D721Med (cell line): ENCODE results near the gene SHISA4.

ENCODE experiments used
- DNase-seq: peaks from one replicate; pipeline ENCODE4 v3.0.0; 2011; ENCODE audit warnings: low spot score; ENCODE audit not compliant: insufficient read length
- FAIRE-seq: peaks from 2 replicates; lab custom pipeline; 2011; peaks lifted over from hg19 to GRCh38; lab: Jason Lieb, UNC
- TF ChIP-seq, protein P1 (sequence below): IDR thresholded peaks from 2 replicates; pipeline ENCODE4 v1.5.1; 2012; ENCODE audit warnings: mild to moderate bottlenecking, control low read depth; ENCODE audit not compliant: insufficient read depth; ENCODE audit errors: missing control alignments

The SHISA4 gene

GRCh38 chr1:201905234-201905890 is 16.7 kb downstream of the SHISA4 start:
- no peak for FAIRE-seq
- DNase-seq: no peak
- TF ChIP-seq, protein P1, sequence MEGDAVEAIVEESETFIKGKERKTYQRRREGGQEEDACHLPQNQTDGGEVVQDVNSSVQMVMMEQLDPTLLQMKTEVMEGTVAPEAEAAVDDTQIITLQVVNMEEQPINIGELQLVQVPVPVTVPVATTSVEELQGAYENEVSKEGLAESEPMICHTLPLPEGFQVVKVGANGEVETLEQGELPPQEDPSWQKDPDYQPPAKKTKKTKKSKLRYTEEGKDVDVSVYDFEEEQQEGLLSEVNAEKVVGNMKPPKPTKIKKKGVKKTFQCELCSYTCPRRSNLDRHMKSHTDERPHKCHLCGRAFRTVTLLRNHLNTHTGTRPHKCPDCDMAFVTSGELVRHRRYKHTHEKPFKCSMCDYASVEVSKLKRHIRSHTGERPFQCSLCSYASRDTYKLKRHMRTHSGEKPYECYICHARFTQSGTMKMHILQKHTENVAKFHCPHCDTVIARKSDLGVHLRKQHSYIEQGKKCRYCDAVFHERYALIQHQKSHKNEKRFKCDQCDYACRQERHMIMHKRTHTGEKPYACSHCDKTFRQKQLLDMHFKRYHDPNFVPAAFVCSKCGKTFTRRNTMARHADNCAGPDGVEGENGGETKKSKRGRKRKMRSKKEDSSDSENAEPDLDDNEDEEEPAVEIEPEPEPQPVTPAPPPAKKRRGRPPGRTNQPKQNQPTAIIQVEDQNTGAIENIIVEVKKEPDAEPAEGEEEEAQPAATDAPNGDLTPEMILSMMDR: no peak

GRCh38 chr1:201906336-201906735 is 17.6 kb downstream of the SHISA4 start:
- FAIRE-seq (no peak), DNase-seq (no peak)
- TF ChIP-seq, protein P1: no peak

- FAIRE-seq (no peak), DNase-seq (no peak)
- TF ChIP-seq, protein P1: no peak
Observed at GRCh38 chr1:201907621-201908020, 18.9 kb downstream of the SHISA4 start.

- FAIRE-seq (no peak), DNase-seq (no peak)
- TF ChIP-seq, protein P1: no peak
Observed at GRCh38 chr1:201911826-201912571, 23.3 kb downstream of the SHISA4 start.

DNA sequence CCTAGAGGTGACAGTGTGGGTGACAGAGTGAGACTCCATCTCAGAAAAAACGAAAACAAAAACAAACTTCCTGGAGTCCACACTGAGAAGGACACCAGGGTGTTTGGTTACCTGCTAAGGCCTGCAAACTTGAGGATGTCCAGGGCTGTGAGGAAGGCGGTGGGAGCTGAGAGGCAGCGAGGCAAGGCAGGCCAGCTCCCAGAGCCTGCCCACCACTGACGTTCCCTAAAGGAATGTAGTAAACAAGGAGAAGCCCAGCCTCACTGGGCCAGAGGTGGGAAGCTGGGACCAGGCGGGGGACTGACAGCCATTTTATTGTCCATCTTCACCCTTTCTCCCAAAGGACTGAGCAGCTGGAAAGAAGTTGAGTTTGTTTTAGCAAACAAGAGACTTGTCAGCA is 24.1 kb downstream of the SHISA4 start:
- DNase-seq (no peak), FAIRE-seq (no peak)
- TF ChIP-seq, protein P1: no peak

DNA sequence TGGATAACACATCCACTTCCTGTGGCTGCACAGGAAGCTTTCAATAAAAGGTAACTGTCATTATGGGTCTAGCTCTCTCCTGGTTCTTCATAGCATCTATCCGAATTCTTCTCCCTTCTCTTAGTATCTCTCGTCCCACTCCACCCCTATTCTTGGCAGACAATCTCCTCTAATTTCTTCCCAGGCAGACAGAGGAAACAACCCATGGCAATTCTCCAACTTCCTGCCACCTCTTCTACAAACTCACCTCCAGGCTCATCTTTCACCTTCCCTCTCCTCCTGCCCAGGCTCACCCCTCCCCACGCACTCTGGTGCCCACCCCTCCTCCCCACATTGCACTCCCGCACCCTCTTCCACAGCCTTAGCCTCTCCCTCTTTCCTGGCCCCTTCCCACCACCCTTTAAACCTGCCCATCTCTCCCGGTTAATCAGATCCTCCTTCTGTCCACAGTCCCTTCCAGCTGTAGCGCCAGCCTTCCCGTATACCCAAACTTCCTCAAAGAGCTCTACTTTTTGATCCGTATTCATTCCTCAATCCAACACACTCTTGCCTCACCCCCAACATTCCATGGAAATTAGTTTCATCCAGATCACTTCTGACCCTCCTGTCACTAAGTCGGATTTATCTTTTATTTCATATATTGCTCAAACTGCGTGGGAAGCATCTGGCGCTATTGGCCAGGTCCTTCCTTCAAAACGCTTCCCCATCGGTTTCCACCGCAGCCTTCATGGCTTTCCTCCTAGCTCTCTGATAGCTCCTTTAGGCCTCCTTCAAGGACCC is 25.9 kb downstream of the SHISA4 start:
- TF ChIP-seq, protein P1: no peak
- FAIRE-seq: no peak
- no peak for DNase-seq
